ENCODE data around the gene SARDH. TPM values are rescaled to one million over a fixed set of nuclear protein-coding genes. Genes with fewer than 3 reads are reported as not detected.

Gene SARDH
- total RNA-seq, 1 experiment from 2014 or later: 5.6 TPM

- DNase-seq (ENCODE audit: low read depth, low spot score) (no peak), ATAC-seq (no peak)
- Histone ChIP-seq H3K27me3 (ENCODE audit: insufficient read depth, low read length) (0 out of 2 replicates have a peak, but pooled peaks cover 12% of the 10 kb centered on the region), H3K27ac (ENCODE audit: low read depth, low read length) (no peak overlapping the region), H2AFZ (ENCODE audit: low read depth, low read length, poor library complexity, severe bottlenecking) (no peak overlapping the region), H3K9me2 (ENCODE audit: insufficient read depth) (no peaks in the 10 kb centered on the region), H4K20me1 (ENCODE audit: insufficient read depth) (no peaks in the 10 kb centered on the region), H3K79me2 (ENCODE audit: insufficient read depth, low read length) (no peaks in the 10 kb centered on the region), H3K36me3 (ENCODE audit: control insufficient read depth in 1 of 2, insufficient read depth in 2 of 2, low read length in 2 of 2) (no peaks in the 10 kb centered on the region), H3K9ac (ENCODE audit: low read length) (no peak overlapping the region), H3K4me1 (ENCODE audit: control insufficient read depth in 1 of 2, insufficient read depth in 2 of 2, low read length in 2 of 2) (peaks cover 0 to 5% of the 10 kb centered on the region in 2 experiments; a peak in 1 of 4 replicates), H3K4me2 (ENCODE audit: low read length) (no peak overlapping the region), H3K4me3 (replicated peaks in 1 of 2; ENCODE audit: low read depth in 1 of 2, low read length in 2 of 2) (no peak overlapping the region), H3K9me3 (ENCODE audit: control insufficient read depth in 1 of 2, insufficient read depth in 1 of 2, low read depth in 1 of 2, low read length in 2 of 2) (no peaks in the 10 kb centered on the region)
- RAD21 ChIA-PET (ENCODE audit: low non-redundant PET in 1 of 2, low total read pairs in 2 of 2, uncharacterized antibody in 2 of 2, unreplicated experiment in 2 of 2): no interaction called here
- BruUV-seq (replicated peaks): no TSS peak
- no peak for TF ChIP-seq REST (IDR thresholded peaks at IDR 0.05; ENCODE audit: low read depth)
- TF ChIP-seq JUND (IDR thresholded peaks at IDR 0.05): no peak
- no peak for TF ChIP-seq POLR2AphosphoS5 (IDR thresholded peaks at IDR 0.05; ENCODE audit: low read depth, low read length)
- no peak for TF ChIP-seq EZH2phosphoT487 (IDR thresholded peaks at IDR 0.05; ENCODE audit: borderline replicate concordance)
- TF ChIP-seq FOSL1 (IDR thresholded peaks at IDR 0.05; ENCODE audit: low read depth): no peak
- TF ChIP-seq MAX (IDR thresholded peaks at IDR 0.05): no peak
- TF ChIP-seq CTCF (IDR thresholded peaks at IDR 0.05 in 2 of 3, conservative IDR thresholded peaks at IDR 0.05 in 1 of 3; ENCODE audit: borderline replicate concordance in 1 of 3, insufficient read depth in 1 of 3, low read depth in 2 of 3, low read length in 2 of 3): no peak
- no peak for TF ChIP-seq ZNF274 (IDR thresholded peaks at IDR 0.05; ENCODE audit: low read depth, low read length)
- TF ChIP-seq ZFX (IDR thresholded peaks at IDR 0.05): no peak
- no peak for TF ChIP-seq EZH2 (IDR thresholded peaks at IDR 0.05)
- no peak for TF ChIP-seq ELF1 (IDR thresholded peaks at IDR 0.05; ENCODE audit: borderline replicate concordance, low read depth)
- no peak for TF ChIP-seq POLR2A (IDR thresholded peaks at IDR 0.05; ENCODE audit: borderline replicate concordance, extremely low read depth, insufficient read depth, insufficient read length)
- TF ChIP-seq CBX3 (IDR thresholded peaks at IDR 0.05; ENCODE audit: low read depth): no peak
- no peak for TF ChIP-seq EGR1 (IDR thresholded peaks at IDR 0.05; ENCODE audit: low read depth)
- TF ChIP-seq SRF (IDR thresholded peaks at IDR 0.05; ENCODE audit: low read depth): no peak
- TF ChIP-seq SP1 (IDR thresholded peaks at IDR 0.05; ENCODE audit: low read depth): no peak
- TF ChIP-seq YY1 (IDR thresholded peaks at IDR 0.05; ENCODE audit: extremely low read depth, insufficient replicate concordance, low read depth, low read length): no peak
- TF ChIP-seq ATF3 (IDR thresholded peaks at IDR 0.05): no peak
- TF ChIP-seq ZBTB33 (IDR thresholded peaks at IDR 0.05; ENCODE audit: extremely low read depth, insufficient replicate concordance, low read length): no peak
- no peak for TF ChIP-seq SIN3A (IDR thresholded peaks at IDR 0.05; ENCODE audit: low read depth)
- intact Hi-C loops (cut with micrococcal nuclease): loop anchor here (1.0 to 5.0 kb wide), 4 partner anchors 193 to 319 kb away; partner anchors contain the start of gene VAV2
- POLR2A ChIA-PET: no interaction called here
- CTCF ChIA-PET: interaction anchor here (1.1 to 2.7 kb wide), 3 partner anchors 17 to 240 kb away, joined by 3 to 14 read pairs (median 11); partner anchors contain the start of gene ADAMTSL2
Measured at GRCh38 chr9:133725886-133726285, 12.3 kb downstream of the SARDH start.

Data from HCT116 (cell line).